Rectal smooth muscle tissue (tissue), 1 donor: ENCODE measurements around the gene MIEN1.
"Not testable (repeated sequence)": the region's sequence is repeated elsewhere in the genome, so short reads cannot be mapped to it uniquely, and the experiment has no call there.

Experiments used
- H3K27ac ChIP-seq: one replicate; pipeline ENCODE4 v1.7.0; 2013; ENCODE audit warnings: low read depth, low read length, inconsistent platforms
- H3K27me3 ChIP-seq: one replicate; pipeline ENCODE4 v1.7.0; 2013; ENCODE audit warnings: low read length; ENCODE audit not compliant: control insufficient read depth, insufficient read depth
- H3K36me3 ChIP-seq: one replicate; pipeline ENCODE4 v1.7.0; 2013; ENCODE audit warnings: low read length; ENCODE audit not compliant: control insufficient read depth, insufficient read depth
- H3K4me1 ChIP-seq: one replicate; pipeline ENCODE4 v1.7.0; 2013; ENCODE audit warnings: low read length; ENCODE audit not compliant: control insufficient read depth, insufficient read depth
- H3K4me3 ChIP-seq: one replicate; pipeline ENCODE4 v1.7.0; 2013; ENCODE audit warnings: low read length
- H3K9ac ChIP-seq: one replicate; pipeline ENCODE4 v1.7.0; 2013; ENCODE audit warnings: low read length

The MIEN1 gene

DNA sequence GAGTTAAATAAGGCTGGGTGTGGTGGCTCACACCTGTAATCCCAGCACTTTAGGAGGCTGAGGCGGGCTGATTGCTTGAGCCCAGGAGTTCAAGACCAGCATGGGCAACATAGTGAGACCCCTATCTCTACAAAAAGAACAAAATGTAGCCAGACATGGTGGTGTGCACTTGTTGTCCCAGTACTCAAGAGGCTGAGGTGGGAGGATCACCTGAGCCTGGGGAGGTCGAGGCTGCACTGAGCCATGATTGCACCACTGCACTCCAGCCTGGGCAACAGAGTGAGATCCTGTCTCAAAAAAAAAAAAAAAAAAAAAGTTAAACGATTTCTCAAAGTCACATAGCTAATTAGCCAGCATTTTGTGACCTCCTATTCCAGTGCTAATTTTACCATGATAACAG lies 33.8 kb upstream of the MIEN1 start:
- not testable (repeated sequence) for H3K4me1 ChIP-seq, H3K27ac ChIP-seq

DNA sequence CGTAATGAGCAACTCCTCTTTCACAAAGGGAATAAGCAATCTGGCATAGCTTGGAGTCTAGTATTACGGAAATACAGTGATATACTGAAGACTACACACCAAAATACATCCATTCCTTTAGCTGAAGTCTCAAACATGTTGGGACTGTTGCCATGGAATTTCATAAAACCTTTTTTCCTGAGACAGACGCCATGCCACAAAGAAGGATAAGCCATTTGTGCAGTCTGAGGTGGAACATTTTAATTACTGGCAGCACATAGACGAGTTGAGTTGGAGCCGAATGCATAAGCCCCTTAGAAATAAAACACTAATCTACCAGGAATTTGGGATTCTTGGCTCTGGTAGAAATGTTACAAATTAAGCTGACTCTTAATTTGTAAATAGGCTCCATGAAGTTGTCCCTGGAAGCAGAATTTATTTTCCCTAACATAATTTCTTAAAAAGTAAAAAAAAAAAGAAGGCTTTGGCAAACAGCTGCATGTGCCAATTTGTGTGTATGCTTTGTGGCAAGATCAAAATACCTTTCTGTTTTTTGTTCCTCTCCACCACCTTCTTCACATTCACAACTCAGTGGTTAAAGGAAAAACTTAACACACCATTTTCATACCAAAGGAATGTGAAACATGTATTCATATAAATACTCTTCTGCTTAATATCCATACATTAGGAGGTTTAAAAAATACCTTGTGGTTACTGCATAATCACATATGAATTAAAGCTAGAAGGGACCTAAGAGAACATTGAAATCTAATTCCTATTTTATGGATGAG lies 32.9 kb upstream of the MIEN1 start:
- H3K4me1 ChIP-seq = no peaks in the 10 kb centered on the region
- no peak overlapping the region for H3K4me3 ChIP-seq
- H3K9ac ChIP-seq = no peak overlapping the region
- no peaks in the 10 kb centered on the region for H3K36me3 ChIP-seq
- H3K27ac ChIP-seq = no peak overlapping the region
- no peaks in the 10 kb centered on the region for H3K27me3 ChIP-seq

More for the DNA sequence above, 33.8 kb upstream of the MIEN1 start:
- H3K27me3 ChIP-seq, H3K36me3 ChIP-seq, H3K4me3 ChIP-seq, H3K9ac ChIP-seq: not testable (repeated sequence)

DNA sequence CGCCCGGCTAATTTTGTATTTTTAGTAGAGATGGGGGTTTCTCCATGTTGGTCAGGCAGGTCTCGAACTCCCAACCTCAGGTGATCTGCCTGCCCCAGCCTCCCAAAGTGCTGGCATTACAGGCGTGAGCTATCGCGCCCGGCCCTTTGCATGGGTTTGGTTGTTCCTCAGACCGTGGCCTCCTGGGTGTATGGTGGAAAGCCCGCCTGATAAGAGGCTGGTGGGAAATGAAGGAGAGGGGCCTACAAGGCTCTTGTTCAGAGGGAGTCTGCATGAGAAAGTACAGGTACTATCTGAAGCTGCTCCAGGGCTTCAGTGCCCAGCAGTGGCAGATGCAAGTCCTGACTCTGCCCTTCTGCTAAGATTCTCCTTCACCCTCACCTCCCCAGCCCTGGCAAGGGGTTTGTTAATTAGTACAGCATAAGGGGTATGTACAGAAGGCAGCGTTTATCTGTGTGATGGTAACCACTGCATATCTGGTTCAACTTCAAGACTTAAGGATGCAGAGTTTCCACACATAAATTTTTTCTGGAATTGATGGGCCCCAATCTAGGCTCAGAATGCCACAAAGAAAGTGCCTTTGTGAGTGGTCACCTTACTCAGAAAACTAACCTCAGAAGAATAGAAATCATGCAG lies 31.6 kb upstream of the MIEN1 start:
- no peaks in the 10 kb centered on the region for H3K4me1 ChIP-seq
- no peak overlapping the region for H3K27ac ChIP-seq
- H3K9ac ChIP-seq = no peak overlapping the region
- H3K27me3 ChIP-seq = no peaks in the 10 kb centered on the region
- no peak overlapping the region for H3K4me3 ChIP-seq
- no peaks in the 10 kb centered on the region for H3K36me3 ChIP-seq

- Histone ChIP-seq H3K27me3 (no peaks in the 10 kb centered on the region), H3K4me3 (no peak overlapping the region), H3K9ac (no peak overlapping the region), H3K36me3 (no peaks in the 10 kb centered on the region), H3K4me1 (no peaks in the 10 kb centered on the region), H3K27ac (no peak overlapping the region)
Observed at GRCh38 chr17:39759204-39759603, 28.9 kb upstream of the MIEN1 start.

DNA sequence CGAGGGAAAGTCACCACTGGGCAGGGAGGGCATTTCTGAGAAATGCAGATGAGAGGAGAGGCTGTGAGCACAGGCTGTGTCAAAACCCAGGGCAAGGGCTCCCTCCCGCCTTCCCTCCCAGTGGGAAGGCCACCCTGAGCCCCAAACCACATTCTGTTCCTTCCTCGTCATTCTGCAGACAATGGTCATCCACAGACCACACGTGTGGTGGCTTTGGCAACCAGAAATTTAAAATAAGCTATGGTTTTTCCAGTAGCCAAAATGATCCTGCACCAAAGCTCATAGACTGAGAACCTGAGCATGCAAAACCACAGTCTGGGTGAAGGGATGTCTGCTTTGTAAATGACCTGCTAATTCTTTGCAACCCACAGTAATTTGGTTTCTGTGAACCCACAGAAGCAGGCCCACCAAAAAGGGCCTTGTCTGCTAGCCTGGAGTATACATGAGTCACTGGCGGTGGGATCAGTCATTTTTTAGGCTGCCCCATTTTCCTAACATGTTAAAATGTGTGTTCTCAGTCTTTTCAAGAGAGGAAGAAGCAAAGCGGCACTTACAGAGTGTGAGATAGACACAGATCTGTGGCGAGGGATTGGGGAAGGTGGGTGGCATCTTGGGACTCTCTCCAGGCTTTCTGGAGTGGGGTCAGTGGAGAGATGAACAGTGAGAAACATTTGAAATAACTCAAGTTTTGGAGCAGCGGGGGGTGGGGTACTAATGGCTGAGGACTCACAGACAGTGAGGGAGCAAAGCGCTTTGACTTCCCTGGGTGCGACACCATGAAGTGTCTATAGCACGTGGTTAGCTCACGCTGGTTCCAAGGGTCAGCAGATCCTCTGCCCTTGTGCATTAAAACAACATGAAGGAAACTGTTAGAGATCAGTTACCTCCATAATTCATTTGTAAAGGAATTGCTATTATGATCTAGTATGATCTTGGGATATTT lies 27.9 kb upstream of the MIEN1 start:
- Histone ChIP-seq H3K27me3 (no peaks in the 10 kb centered on the region), H3K27ac (no peak overlapping the region), H3K9ac (no peak overlapping the region), H3K4me3 (no peak overlapping the region), H3K4me1 (no peaks in the 10 kb centered on the region), H3K36me3 (no peaks in the 10 kb centered on the region)

DNA sequence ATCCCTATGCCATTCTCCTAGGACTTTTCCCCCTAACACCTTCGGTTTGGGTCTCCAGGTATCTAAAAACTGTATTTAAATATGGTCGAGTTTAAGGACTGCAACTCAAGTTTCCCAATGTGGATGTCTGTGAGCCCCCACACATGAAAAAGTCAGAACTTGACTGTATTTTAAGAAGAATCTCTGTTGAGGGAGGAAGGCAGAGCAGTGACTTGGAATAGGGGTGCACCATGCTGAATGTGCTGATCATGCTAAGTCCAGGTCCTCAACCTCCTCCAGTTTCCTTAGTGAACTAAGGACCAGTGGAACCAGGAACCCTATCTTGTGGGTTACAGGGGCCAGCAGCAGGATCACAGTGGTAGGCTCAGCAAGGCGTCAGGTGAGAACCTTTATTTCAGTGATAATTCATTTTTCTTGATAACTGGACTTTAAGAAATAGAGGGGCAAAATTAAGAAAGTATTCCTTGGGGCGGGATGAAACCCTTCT lies 26.9 kb upstream of the MIEN1 start:
- H3K4me1 ChIP-seq = no peaks in the 10 kb centered on the region
- H3K27me3 ChIP-seq = no peaks in the 10 kb centered on the region
- H3K36me3 ChIP-seq = no peaks in the 10 kb centered on the region
- H3K27ac ChIP-seq = no peak overlapping the region
- H3K4me3 ChIP-seq = no peak overlapping the region
- no peak overlapping the region for H3K9ac ChIP-seq

GRCh38 chr17:39756380-39757079 lies 26.2 kb upstream of the MIEN1 start:
- no peaks in the 10 kb centered on the region for H3K4me1 ChIP-seq
- H3K9ac ChIP-seq = no peak overlapping the region
- no peaks in the 10 kb centered on the region for H3K36me3 ChIP-seq
- no peak overlapping the region for H3K4me3 ChIP-seq
- no peaks in the 10 kb centered on the region for H3K27me3 ChIP-seq
- H3K27ac ChIP-seq = no peak overlapping the region

GRCh38 chr17:39755554-39756379 lies 25.4 kb upstream of the MIEN1 start:
- no peaks in the 10 kb centered on the region for H3K27me3 ChIP-seq
- H3K9ac ChIP-seq = no peak overlapping the region
- H3K36me3 ChIP-seq = no peaks in the 10 kb centered on the region
- H3K27ac ChIP-seq = no peak overlapping the region
- H3K4me3 ChIP-seq = no peak overlapping the region
- no peaks in the 10 kb centered on the region for H3K4me1 ChIP-seq

DNA sequence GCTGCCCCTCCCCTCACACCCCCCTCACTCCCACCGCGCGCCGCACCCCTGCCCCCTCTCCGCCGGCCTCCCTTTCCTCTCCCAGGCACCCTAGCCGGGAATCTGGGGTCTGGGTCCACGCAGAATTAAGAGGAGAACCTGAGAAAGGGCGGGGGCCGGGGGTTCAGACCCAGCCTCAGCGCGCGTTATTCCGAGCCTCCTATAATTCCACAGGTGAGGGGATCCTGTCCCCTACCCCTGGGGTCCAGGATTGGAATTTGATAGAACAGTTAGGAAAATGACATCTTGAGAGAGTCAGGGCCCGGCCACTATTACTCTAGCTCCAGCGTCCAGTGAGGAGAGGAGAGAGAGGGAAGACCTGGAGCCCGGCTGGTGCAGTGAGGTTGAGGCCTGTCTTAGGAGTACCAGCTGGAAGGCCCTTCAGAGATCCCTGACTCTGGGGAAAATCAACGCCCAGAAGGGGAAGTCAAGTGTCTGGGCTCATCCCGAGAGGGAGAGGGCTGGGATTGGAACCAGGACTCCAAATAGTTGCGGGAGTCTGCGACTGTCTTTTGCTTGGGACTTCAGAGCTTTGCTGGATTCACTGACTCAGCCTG lies 24.7 kb upstream of the MIEN1 start:
- H3K9ac ChIP-seq = peak overlapping the region; percentile 88
- H3K4me3 ChIP-seq = peak overlapping the region; percentile 89
- no peaks in the 10 kb centered on the region for H3K27me3 ChIP-seq
- H3K27ac ChIP-seq = peak overlapping the region; percentile 94
- H3K36me3 ChIP-seq = no peaks in the 10 kb centered on the region
- peaks cover under 1% of the 10 kb centered on the region for H3K4me1 ChIP-seq

GRCh38 chr17:39754161-39754957 lies 24.0 kb upstream of the MIEN1 start:
- peak overlapping the region; percentile 89 for H3K4me3 ChIP-seq
- peak overlapping the region; percentile 94 for H3K27ac ChIP-seq
- peak overlapping the region; percentile 88 for H3K9ac ChIP-seq
- no peaks in the 10 kb centered on the region for H3K27me3 ChIP-seq
- peaks cover 3% of the 10 kb centered on the region for H3K4me1 ChIP-seq
- no peaks in the 10 kb centered on the region for H3K36me3 ChIP-seq
